ENCODE measurements around the gene IZUMO1. TPM values are rescaled to one million over a fixed set of nuclear protein-coding genes. Genes with fewer than 3 reads are reported as not detected.

Gene IZUMO1
- total and polyA plus RNA-seq, 9 of the 15 experiments (the other 6 are each of a cell fraction or from before 2014, with no cell fraction given) = 0.14 to 2.1 (median 0.73) TPM

DNA sequence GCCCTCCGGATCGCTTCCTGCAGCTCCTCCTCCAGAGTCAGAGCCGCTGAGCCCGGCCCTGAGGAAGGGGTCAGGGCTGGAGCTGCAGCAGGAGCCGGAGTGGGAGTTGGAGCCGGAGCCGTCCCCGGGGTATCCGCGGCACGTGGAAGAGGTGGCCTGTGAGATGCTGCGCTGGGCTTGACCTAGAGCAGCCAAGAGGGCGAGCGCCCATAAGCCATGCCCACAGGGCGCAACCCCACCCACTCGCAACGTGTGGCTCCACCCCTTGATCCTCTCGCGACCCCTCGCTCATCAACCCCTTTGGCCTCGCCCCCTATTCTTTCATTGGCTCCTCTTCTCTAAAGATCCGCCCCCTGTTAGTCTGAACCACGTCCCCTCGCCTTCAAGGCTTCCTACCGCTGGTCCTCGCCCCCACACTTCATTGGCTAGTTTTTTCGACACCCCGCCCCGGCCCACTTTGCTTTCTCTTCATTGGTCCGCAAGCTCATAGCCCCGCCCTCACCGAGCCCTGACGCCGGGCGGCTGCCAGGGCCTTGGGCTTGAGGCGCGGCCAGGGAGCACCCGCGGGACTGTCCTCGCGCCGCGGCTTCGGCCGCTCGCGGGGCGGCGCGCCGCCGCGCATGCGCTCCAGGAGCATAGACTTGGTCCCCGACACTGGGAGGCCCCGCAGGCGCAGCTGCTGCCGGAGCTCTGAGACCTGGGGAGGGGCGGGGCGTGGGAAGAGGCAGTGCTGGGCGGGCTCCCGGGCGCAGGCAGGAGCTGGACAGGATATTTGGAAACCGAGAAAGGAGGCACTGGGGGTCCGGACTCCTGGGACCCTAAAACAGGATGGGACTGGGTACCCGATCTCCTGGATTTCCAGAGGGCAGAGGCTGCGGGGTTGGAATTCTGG, 32.6 kb downstream of the IZUMO1 start (continued):
- TF ChIP-seq CREB1 (IDR thresholded peaks at IDR 0.05) (peak; percentile 74), CREB1 (CRISPR knock-in tag; IDR thresholded peaks at IDR 0.05) (0 out of 2 replicates have a peak, but pooled peaks have one; percentile 53), CTCF (IDR thresholded peaks at IDR 0.05 in 2 of 3, conservative IDR thresholded peaks at IDR 0.05 in 1 of 3; ENCODE audit: insufficient read depth in 2 of 3, low read depth in 1 of 3, low read length in 3 of 3) (peak in 2 of 3 experiments; percentile 31 to 36; a peak in 3 of 6 replicates), ZBTB2 (IDR thresholded peaks at IDR 0.05) (peak; percentile 83; the same call in 1 of the 2 replicates), NCOA1 (IDR thresholded peaks at IDR 0.05; ENCODE audit: low read depth) (peak; percentile 11; the same call in 1 of the 2 replicates), POLR2AphosphoS5 (IDR thresholded peaks at IDR 0.05; ENCODE audit: control insufficient read depth, insufficient read depth, low read depth, low read length) (0 out of 2 replicates have a peak, but pooled peaks have one; percentile 33), TGIF2 (CRISPR knock-in tag; IDR thresholded peaks at IDR 0.05) (no peak), ZNF263 (CRISPR knock-in tag; IDR thresholded peaks at IDR 0.05; ENCODE audit: borderline replicate concordance) (peak; percentile 93), PHF8 (IDR thresholded peaks at IDR 0.05; ENCODE audit: borderline replicate concordance, low read length) (peak; percentile 39; the same call in 1 of the 2 replicates), ZFX (CRISPR knock-in tag; IDR thresholded peaks at IDR 0.05) (peak; percentile 58), KDM5B (IDR thresholded peaks at IDR 0.05; ENCODE audit: insufficient replicate concordance, low read depth, low read length) (peak; percentile 40), SP1 (CRISPR knock-in tag; IDR thresholded peaks at IDR 0.05) (peak; percentile 82), MIER1 (IDR thresholded peaks at IDR 0.05; ENCODE audit: low read depth) (no peak), TEAD1 (CRISPR knock-in tag; IDR thresholded peaks at IDR 0.05) (peak in 1 of 2 experiments; percentile 72; a peak in 1 of 4 replicates), NR2C2 (CRISPR knock-in tag; IDR thresholded peaks at IDR 0.05) (no peak), NR2C2 (tag; IDR thresholded peaks at IDR 0.05) (peak; percentile 88), DLX4 (CRISPR knock-in tag; IDR thresholded peaks at IDR 0.05) (no peak)
- TF ChIP-seq, protein P1, sequence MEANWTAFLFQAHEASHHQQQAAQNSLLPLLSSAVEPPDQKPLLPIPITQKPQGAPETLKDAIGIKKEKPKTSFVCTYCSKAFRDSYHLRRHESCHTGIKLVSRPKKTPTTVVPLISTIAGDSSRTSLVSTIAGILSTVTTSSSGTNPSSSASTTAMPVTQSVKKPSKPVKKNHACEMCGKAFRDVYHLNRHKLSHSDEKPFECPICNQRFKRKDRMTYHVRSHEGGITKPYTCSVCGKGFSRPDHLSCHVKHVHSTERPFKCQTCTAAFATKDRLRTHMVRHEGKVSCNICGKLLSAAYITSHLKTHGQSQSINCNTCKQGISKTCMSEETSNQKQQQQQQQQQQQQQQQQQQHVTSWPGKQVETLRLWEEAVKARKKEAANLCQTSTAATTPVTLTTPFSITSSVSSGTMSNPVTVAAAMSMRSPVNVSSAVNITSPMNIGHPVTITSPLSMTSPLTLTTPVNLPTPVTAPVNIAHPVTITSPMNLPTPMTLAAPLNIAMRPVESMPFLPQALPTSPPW (CRISPR knock-in tag; IDR thresholded peaks at IDR 0.05) = peak; percentile 80
- TF ChIP-seq, protein P2, sequence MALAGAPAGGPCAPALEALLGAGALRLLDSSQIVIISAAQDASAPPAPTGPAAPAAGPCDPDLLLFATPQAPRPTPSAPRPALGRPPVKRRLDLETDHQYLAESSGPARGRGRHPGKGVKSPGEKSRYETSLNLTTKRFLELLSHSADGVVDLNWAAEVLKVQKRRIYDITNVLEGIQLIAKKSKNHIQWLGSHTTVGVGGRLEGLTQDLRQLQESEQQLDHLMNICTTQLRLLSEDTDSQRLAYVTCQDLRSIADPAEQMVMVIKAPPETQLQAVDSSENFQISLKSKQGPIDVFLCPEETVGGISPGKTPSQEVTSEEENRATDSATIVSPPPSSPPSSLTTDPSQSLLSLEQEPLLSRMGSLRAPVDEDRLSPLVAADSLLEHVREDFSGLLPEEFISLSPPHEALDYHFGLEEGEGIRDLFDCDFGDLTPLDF (CRISPR knock-in tag; IDR thresholded peaks at IDR 0.05) = peak; percentile 61; the same call in 1 of the 2 replicates
